H9 (cell line): ENCODE data around the gene PREX1. TPM values are rescaled to one million over a fixed set of nuclear protein-coding genes. Genes with fewer than 3 reads are reported as not detected.

Source experiments
- DNase-seq: peaks from one replicate; pipeline ENCODE4 v3.0.0-alpha.2; 2017
- H2AFZ ChIP-seq: one replicate; pipeline ENCODE4 v1.6.1; 2013; ENCODE audit warnings: mild to moderate bottlenecking, low read length, control low read depth, moderate library complexity
- H2AK5ac ChIP-seq: 2 replicates; pipeline ENCODE4 v1.6.1; 2013; ENCODE audit warnings: low read length, control low read depth, mixed read lengths; ENCODE audit not compliant: insufficient read length
- H2BK120ac ChIP-seq: one replicate; pipeline ENCODE4 v1.6.1; 2013; ENCODE audit warnings: low read depth, mild to moderate bottlenecking, low read length, control low read depth, inconsistent platforms; ENCODE audit not compliant: poor library complexity, severe bottlenecking
- H2BK12ac ChIP-seq: 2 replicates; pipeline ENCODE4 v1.6.1; 2013; ENCODE audit warnings: low read length, control low read depth, mixed read lengths, low read depth; ENCODE audit not compliant: insufficient read length
- H2BK15ac ChIP-seq: 2 replicates; pipeline ENCODE4 v1.6.1; 2013; ENCODE audit warnings: low read depth, low read length, control low read depth
- H2BK20ac ChIP-seq: one replicate; pipeline ENCODE4 v1.6.1; 2013; ENCODE audit warnings: low read depth, mild to moderate bottlenecking, low read length, control low read depth, inconsistent platforms; ENCODE audit not compliant: poor library complexity, severe bottlenecking
- H2BK5ac ChIP-seq: 2 replicates; pipeline ENCODE4 v1.6.1; 2013; ENCODE audit warnings: low read length, control low read depth, mixed read lengths; ENCODE audit not compliant: insufficient read length
- H3K14ac ChIP-seq: 2 replicates; pipeline ENCODE4 v1.6.1; 2013; ENCODE audit warnings: low read length, control low read depth; ENCODE audit not compliant: insufficient read depth
- H3K18ac ChIP-seq: 2 replicates; pipeline ENCODE4 v1.6.1; 2013; ENCODE audit warnings: low read depth, mild to moderate bottlenecking, mixed read lengths, low read length, control low read depth; ENCODE audit not compliant: insufficient read length
- H3K23ac ChIP-seq: 2 replicates; pipeline ENCODE4 v1.6.1; 2013; ENCODE audit warnings: low read length, control low read depth, mixed read lengths, low read depth; ENCODE audit not compliant: insufficient read length
- H3K23me2 ChIP-seq: 2 replicates; pipeline ENCODE4 v1.6.1; 2013; ENCODE audit warnings: low read depth, mild to moderate bottlenecking, mixed read lengths, low read length, control low read depth; ENCODE audit not compliant: insufficient read length, poor library complexity, severe bottlenecking
- H3K27ac ChIP-seq: 2 replicates; pipeline ENCODE4 v1.5.1; 2013; ENCODE audit warnings: low read length, control low read depth, mixed read lengths, low read depth; ENCODE audit not compliant: insufficient read length
- H3K27me3 ChIP-seq: 2 replicates; pipeline ENCODE4 v1.6.1; 2013; ENCODE audit warnings: low read length, control low read depth, inconsistent platforms; ENCODE audit not compliant: insufficient read depth
- H3K4ac ChIP-seq: 2 replicates; pipeline ENCODE4 v1.6.1; 2013; ENCODE audit warnings: low read depth, mild to moderate bottlenecking, control low read depth, inconsistent platforms, low read length, moderate library complexity
- H3K4me1 ChIP-seq: 2 replicates; pipeline ENCODE4 v1.6.1; 2013; ENCODE audit warnings: low read length, control low read depth, inconsistent platforms; ENCODE audit not compliant: insufficient read depth
- H3K4me2 ChIP-seq: 2 replicates; pipeline ENCODE4 v1.6.1; 2013; ENCODE audit warnings: low read length, control low read depth, mixed read lengths; ENCODE audit not compliant: insufficient read length, insufficient read depth
- H3K56ac ChIP-seq: 2 replicates; pipeline ENCODE4 v1.6.1; 2013; ENCODE audit warnings: low read depth, mild to moderate bottlenecking, mixed read lengths, low read length, control low read depth; ENCODE audit not compliant: insufficient read length
- H3K79me1 ChIP-seq: 2 replicates; pipeline ENCODE4 v1.6.1; 2013; ENCODE audit warnings: low read depth, mild to moderate bottlenecking, moderate library complexity, low read length, control low read depth, inconsistent platforms; ENCODE audit not compliant: insufficient read depth, poor library complexity, severe bottlenecking
- H3K79me2 ChIP-seq: 2 replicates; pipeline ENCODE4 v1.6.1; 2013; ENCODE audit warnings: low read length, control low read depth, inconsistent platforms; ENCODE audit not compliant: insufficient read depth
- H3K9ac ChIP-seq: 2 replicates; pipeline ENCODE4 v1.6.1; 2013; ENCODE audit warnings: low read length, control low read depth, mixed read lengths; ENCODE audit not compliant: insufficient read length; ENCODE audit errors: extremely low read depth
- H3K9me3 ChIP-seq: one replicate; pipeline ENCODE4 v1.6.1; 2013; ENCODE audit warnings: low read depth, low read length, inconsistent platforms; ENCODE audit not compliant: control insufficient read depth
- H3T11ph ChIP-seq: one replicate; pipeline ENCODE4 v1.6.1; 2013; ENCODE audit warnings: mild to moderate bottlenecking, low read length, control low read depth, inconsistent platforms
- H4K20me1 ChIP-seq: one replicate; pipeline ENCODE4 v1.6.1; 2013; ENCODE audit not compliant: control insufficient read depth, insufficient read length, insufficient read depth
- H4K5ac ChIP-seq: 2 replicates; pipeline ENCODE4 v1.6.1; 2013; ENCODE audit warnings: low read depth, mild to moderate bottlenecking, mixed read lengths, low read length, control low read depth; ENCODE audit not compliant: insufficient read length
- H4K8ac ChIP-seq: replicated peaks from 2 replicates; pipeline ENCODE4 v1.6.1; 2013; ENCODE audit warnings: low read length, control low read depth, mixed read lengths, low read depth; ENCODE audit not compliant: insufficient read length
- H4K91ac ChIP-seq: 2 replicates; pipeline ENCODE4 v1.6.1; 2013; ENCODE audit warnings: low read depth, mild to moderate bottlenecking, moderate library complexity, mixed read lengths, low read length, control low read depth; ENCODE audit not compliant: insufficient read length
- H3K27ac Mint-ChIP-seq, 3 experiments: 2 replicates in 2 of 3; 3 replicates in 1 of 3; pipeline ENCODE4 v1.8.0; 2020 to 2021; ENCODE audit warnings: mixed read lengths in 3 of 3, mild to moderate bottlenecking in 1 of 3, moderate library complexity in 1 of 3
- H3K27me3 Mint-ChIP-seq: 2 replicates; pipeline ENCODE4 v1.8.0; 2021; ENCODE audit warnings: low read depth, mild to moderate bottlenecking, moderate library complexity, mixed read lengths
- H3K36me3 Mint-ChIP-seq, 3 experiments: 2 replicates in 2 of 3; 3 replicates in 1 of 3; pipeline ENCODE4 v1.8.0; 2020 to 2021; ENCODE audit warnings: low read depth in 3 of 3, mixed read lengths in 3 of 3; ENCODE audit not compliant: insufficient read depth in 1 of 3
- H3K4me1 Mint-ChIP-seq, 2 experiments: 2 replicates each; pipeline ENCODE4 v1.8.0; 2020; ENCODE audit warnings: mixed read lengths in 2 of 2
- H3K4me3 Mint-ChIP-seq, 2 experiments: 2 replicates in 1 of 2; 3 replicates in 1 of 2; pipeline ENCODE4 v1.8.0; 2020 to 2021; ENCODE audit warnings: mild to moderate bottlenecking in 2 of 2, mixed read lengths in 2 of 2, moderate library complexity in 1 of 2
- H3K9me3 Mint-ChIP-seq, 2 experiments: 2 replicates in 1 of 2; 3 replicates in 1 of 2; pipeline ENCODE4 v1.8.0; 2020; ENCODE audit warnings: mild to moderate bottlenecking in 2 of 2, mixed read lengths in 2 of 2, moderate library complexity in 1 of 2
- CTCF ChIP-seq: fragments of 200-600 bp; sonication (generic); conservative IDR thresholded peaks from 3 replicates; pipeline ENCODE4 v1.8.0; 2021; ENCODE audit warnings: antibody characterized with exemption, mild to moderate bottlenecking
- WGBS: extraction: QIAGEN DNeasy Blood & Tissue Kit; methylation state at CpG from one replicate; pipeline ENCODE4 v1.1.7; 2013; ENCODE audit warnings: missing lambda C conversion rate, low lambda C conversion rate, mixed read lengths; ENCODE audit not compliant: insufficient read length; ENCODE audit errors: extremely low coverage; 5-methylcytosine and 5-hydroxymethylcytosine counted together
- total RNA-seq: library from RNA; stranded (reverse); gene quantifications from 2 replicates; pipeline ENCODE4 v1.2.1, GENCODE V29; 2021

PREX1 gene
- total RNA-seq, 1 experiment from 2014 or later: 6.6 TPM

GRCh38 chr20:48789185-48789668 lies 38.6 kb downstream of the PREX1 start:
- no peak overlapping the region for H3K14ac ChIP-seq
- no peak overlapping the region for H4K91ac ChIP-seq
- H3K9me3 ChIP-seq: no peaks in the 10 kb centered on the region
- H3K36me3 Mint-ChIP-seq: no peaks in the 10 kb centered on the region
- no peaks in the 10 kb centered on the region for H3K27me3 ChIP-seq
- H2BK5ac ChIP-seq: no peak overlapping the region
- peaks cover 19 to 36% of the 10 kb centered on the region in 2 experiments for H3K4me1 Mint-ChIP-seq
- no peak overlapping the region for H3K9ac ChIP-seq
- no peaks in the 10 kb centered on the region; the same call in 1 of the 2 replicates for H3K4me1 ChIP-seq
- no peak for DNase-seq
- H2BK12ac ChIP-seq: no peak overlapping the region
- H3K18ac ChIP-seq: no peak overlapping the region
- TF ChIP-seq CTCF: no peak
- no peak overlapping the region for H3K27ac ChIP-seq
- no peak overlapping the region for H2BK20ac ChIP-seq
- H3K4ac ChIP-seq: no peak overlapping the region
- H2BK120ac ChIP-seq: no peak overlapping the region
- H3K27ac Mint-ChIP-seq: no peak overlapping the region
- H3K79me1 ChIP-seq: no peaks in the 10 kb centered on the region
- H4K5ac ChIP-seq: no peak overlapping the region
- H3K23me2 ChIP-seq: no peaks in the 10 kb centered on the region
- WGBS: no CpG with 5 or more reads among the region's 6 CpGs
- H4K20me1 ChIP-seq: no peaks in the 10 kb centered on the region
- no peak overlapping the region for H3K23ac ChIP-seq
- H3K9me3 Mint-ChIP-seq: no peaks in the 10 kb centered on the region; a peak in 1 of 5 replicates
- no peak overlapping the region for H2AFZ ChIP-seq
- no peak overlapping the region for H3K4me3 Mint-ChIP-seq
- H3K27me3 Mint-ChIP-seq: no peaks in the 10 kb centered on the region
- no peak overlapping the region for H4K8ac ChIP-seq
- no peak overlapping the region for H3T11ph ChIP-seq
- no peak overlapping the region for H3K4me2 ChIP-seq
- 0 out of 2 replicates have a peak, but pooled peaks cover 3% of the 10 kb centered on the region for H3K79me2 ChIP-seq
- H2BK15ac ChIP-seq: no peak overlapping the region
- H2AK5ac ChIP-seq: no peak overlapping the region
- no peak overlapping the region for H3K56ac ChIP-seq
